MM.1S (cell line): Measurements from ENCODE around the gene S100A16.

Experiments used
- EZH2 ChIP-seq: fragments of 300-600 bp; sonication (generic); optimal IDR thresholded peaks from 2 replicates; pipeline ENCODE3; 2017; ENCODE audit warnings: low read depth, mild to moderate bottlenecking, antibody characterized with exemption, low read length, mixed read lengths
- EZH2phosphoT487 ChIP-seq: fragments of 300-600 bp; sonication (generic); IDR thresholded peaks from 2 replicates; pipeline ENCODE4 v1.6.1; 2018; ENCODE audit warnings: antibody characterized with exemption, low read length
- TF ChIP-seq, protein P1 (sequence below): fragments of 300-600 bp; sonication (generic); IDR thresholded peaks from 2 replicates; pipeline ENCODE4 v1.5.1; 2016; ENCODE audit warnings: antibody characterized with exemption, low read length, mixed read lengths

GRCh38 chr1:153636312-153636711 lies 23.4 kb upstream of the S100A16 start:
- TF ChIP-seq, protein P1, sequence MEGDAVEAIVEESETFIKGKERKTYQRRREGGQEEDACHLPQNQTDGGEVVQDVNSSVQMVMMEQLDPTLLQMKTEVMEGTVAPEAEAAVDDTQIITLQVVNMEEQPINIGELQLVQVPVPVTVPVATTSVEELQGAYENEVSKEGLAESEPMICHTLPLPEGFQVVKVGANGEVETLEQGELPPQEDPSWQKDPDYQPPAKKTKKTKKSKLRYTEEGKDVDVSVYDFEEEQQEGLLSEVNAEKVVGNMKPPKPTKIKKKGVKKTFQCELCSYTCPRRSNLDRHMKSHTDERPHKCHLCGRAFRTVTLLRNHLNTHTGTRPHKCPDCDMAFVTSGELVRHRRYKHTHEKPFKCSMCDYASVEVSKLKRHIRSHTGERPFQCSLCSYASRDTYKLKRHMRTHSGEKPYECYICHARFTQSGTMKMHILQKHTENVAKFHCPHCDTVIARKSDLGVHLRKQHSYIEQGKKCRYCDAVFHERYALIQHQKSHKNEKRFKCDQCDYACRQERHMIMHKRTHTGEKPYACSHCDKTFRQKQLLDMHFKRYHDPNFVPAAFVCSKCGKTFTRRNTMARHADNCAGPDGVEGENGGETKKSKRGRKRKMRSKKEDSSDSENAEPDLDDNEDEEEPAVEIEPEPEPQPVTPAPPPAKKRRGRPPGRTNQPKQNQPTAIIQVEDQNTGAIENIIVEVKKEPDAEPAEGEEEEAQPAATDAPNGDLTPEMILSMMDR: no peak
- TF ChIP-seq EZH2 (no peak), EZH2phosphoT487 (no peak)
